Heart left ventricle (tissue), 16 donors: ENCODE data around the gene MVD. TPM values are rescaled to one million over a fixed set of nuclear protein-coding genes. Genes with fewer than 3 reads are reported as not detected.

Experiments used
- ATAC-seq, 4 donors: fragments of 200-7000 bp; cut with Tn5 transposase; one replicate each; pipeline ENCODE4 v1.9.1; 2020 to 2022; ENCODE audit warnings: moderate library complexity in 4 of 4, mild to moderate bottlenecking in 3 of 4, moderate number of reproducible peaks in 1 of 4
- DNase-seq, 5 donors: peaks; one replicate each; pipeline ENCODE4 v3.0.0-alpha.2; 2020
- H3K27ac ChIP-seq, 12 donors: fragments of 200-600 bp; sonication (generic) in 4 of 12; one replicate each; pipeline versions ENCODE4 v1.5.0 to v1.8.0; 2016 to 2022; ENCODE audit warnings: mild to moderate bottlenecking in 2 of 12
- H3K27me3 ChIP-seq, 9 donors: fragments of 200-600 bp; sonication (generic) in 2 of 9; one replicate each; pipeline versions ENCODE4 v1.5.1 to v1.8.0; 2016 to 2022; ENCODE audit warnings: mild to moderate bottlenecking in 3 of 9
- H3K36me3 ChIP-seq, 9 donors: fragments of 200-600 bp; sonication (generic) in 2 of 9; one replicate each; pipeline versions ENCODE4 v1.5.0 to v1.8.0; 2018 to 2022; ENCODE audit warnings: mild to moderate bottlenecking in 2 of 9
- H3K4me1 ChIP-seq, 12 donors: fragments of 200-600 bp; sonication (generic) in 4 of 12; one replicate each; pipeline versions ENCODE4 v1.5.0 to v1.8.0; 2016 to 2022; ENCODE audit warnings: mild to moderate bottlenecking in 3 of 12
- H3K4me3 ChIP-seq, 12 donors: fragments of 200-600 bp; sonication (generic) in 4 of 12; one replicate each; pipeline versions ENCODE4 v1.5.0 to v1.8.0; 2017 to 2022; ENCODE audit warnings: mild to moderate bottlenecking in 9 of 12, moderate library complexity in 4 of 12
- H3K9me3 ChIP-seq, 12 donors: fragments of 200-600 bp; sonication (generic) in 4 of 12; one replicate each; pipeline versions ENCODE4 v1.5.0 to v1.8.0; 2016 to 2022; ENCODE audit warnings: mild to moderate bottlenecking in 1 of 12
- POLR2A ChIP-seq, 2 donors: fragments of 450-650 bp; IDR thresholded peaks; one replicate each; pipeline ENCODE4 v1.6.1; 2017; ENCODE audit warnings: antibody characterized with exemption in 2 of 2, mild to moderate bottlenecking in 2 of 2, moderate library complexity in 2 of 2
- WGBS, 4 donors: extraction: QIAGEN DNeasy Blood & Tissue Kit in 2 of 4; methylation state at CpG; one replicate each; pipeline versions ENCODE4 v1.1.5 to v1.1.7; 2013 to 2018; 5-methylcytosine and 5-hydroxymethylcytosine counted together
- intact Hi-C, 10 donors: fragments of 100-400 bp; cut with DNase I; formaldehyde crosslinking; loops; one replicate each; pipeline versions ENCODE4 v1.11.1 to v1.14.2; 2022
- polyA plus RNA-seq, 2 donors: library from polyadenylated mRNA; stranded (reverse); fragments of 200-250 nt; gene quantifications; one replicate each; pipeline ENCODE4 v1.2.3, GENCODE V29; 2013
- total RNA-seq, 9 donors: library from RNA; depleted of rRNA in 2 of 9; stranded (reverse); fragments of >200 nt in 2 of 9; fragmentation: NEBNext Ultra II Directional in 3 of 9; extraction: Animal tissue kit (Norgen Biotek cat#: 25700) in 3 of 9; gene quantifications; one replicate each; pipeline versions ENCODE4 v1.1.0 to v1.2.4, GENCODE V29; 2016 to 2023
- TF ChIP-seq, protein P1 (sequence below), 12 donors: fragments of 200-600 bp; sonication (generic) in 4 of 12; IDR thresholded peaks; one replicate each; pipeline versions ENCODE4 v1.5.0 to v1.8.0; 2018 to 2022; ENCODE audit warnings: antibody characterized with exemption in 12 of 12, mild to moderate bottlenecking in 5 of 12
- donor health status: ischemic (EF 13 %, LVEDD 7.1; RV severe dilation, severe dysfunction).
- donor health status: healthy with polysubstance abuse.
- donor health status: DM: no; HTN: yes; CAD: no.
- donor health status: DM: no; HTN: no; CAD: no.
- donor health status: ischemic (EF 25% LVEDD 6.9; RV normal size, moderate dysfunction).
- donor health status: ischemic (EF 25% LVEDD 5.7; RV mildly dilated, moderate dysfunction).
- donor health status: healthy.
- donor health status: DM: yes; HTN: yes; CAD: no.
- donor health status: ischemic (EF 35%, LVEDD 5.7; RV mildly dilated, moderate dysfunction).
- donor health status: nonischemic (EF 11% LVEDD 7.7; RV severe dilation, severe dysfunction).
- donor health status: DM: yes; HTN: yes; CAD: no.
- donor health status: PGD.
- donor health status: ischemic (EF 29% LVEDD 5.4; RV normal size, mild dysfunction).
- donor health status: nonischemic (EF 23%, LVEDD 6.1; RV moderate dilation, normal function).

The MVD gene
- total and polyA plus RNA-seq, 11 donors = 17.5 to 41.2 (median 21.0) TPM

GRCh38 chr16:88667461-88667860 lies 4.6 kb upstream of the MVD start:
- Histone ChIP-seq H3K36me3 (peaks cover 0 to 3% (median 0%) of the 10 kb centered on the region in 9 donors), H3K9me3 (no peaks in the 10 kb centered on the region), H3K4me1 (peaks cover 0 to 31% (median 18%) of the 10 kb centered on the region in 12 donors), H3K27me3 (no peaks in the 10 kb centered on the region), H3K27ac (no peak overlapping the region), H3K4me3 (no peak overlapping the region)
- no peak for TF ChIP-seq POLR2A (IDR thresholded peaks at IDR 0.05)
- TF ChIP-seq, protein P1, sequence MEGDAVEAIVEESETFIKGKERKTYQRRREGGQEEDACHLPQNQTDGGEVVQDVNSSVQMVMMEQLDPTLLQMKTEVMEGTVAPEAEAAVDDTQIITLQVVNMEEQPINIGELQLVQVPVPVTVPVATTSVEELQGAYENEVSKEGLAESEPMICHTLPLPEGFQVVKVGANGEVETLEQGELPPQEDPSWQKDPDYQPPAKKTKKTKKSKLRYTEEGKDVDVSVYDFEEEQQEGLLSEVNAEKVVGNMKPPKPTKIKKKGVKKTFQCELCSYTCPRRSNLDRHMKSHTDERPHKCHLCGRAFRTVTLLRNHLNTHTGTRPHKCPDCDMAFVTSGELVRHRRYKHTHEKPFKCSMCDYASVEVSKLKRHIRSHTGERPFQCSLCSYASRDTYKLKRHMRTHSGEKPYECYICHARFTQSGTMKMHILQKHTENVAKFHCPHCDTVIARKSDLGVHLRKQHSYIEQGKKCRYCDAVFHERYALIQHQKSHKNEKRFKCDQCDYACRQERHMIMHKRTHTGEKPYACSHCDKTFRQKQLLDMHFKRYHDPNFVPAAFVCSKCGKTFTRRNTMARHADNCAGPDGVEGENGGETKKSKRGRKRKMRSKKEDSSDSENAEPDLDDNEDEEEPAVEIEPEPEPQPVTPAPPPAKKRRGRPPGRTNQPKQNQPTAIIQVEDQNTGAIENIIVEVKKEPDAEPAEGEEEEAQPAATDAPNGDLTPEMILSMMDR (IDR thresholded peaks at IDR 0.05) = peak in 3 of 12 donors; percentile 6 to 10 (median 8)
- 53 to 63% (median 54%) methylated on average over 4 to 5 of the region's 5 CpGs for WGBS, 4 donors
- DNase-seq = no peak
- intact Hi-C loops = no loop called here
- no peak for ATAC-seq

- no peak overlapping the region for H3K4me3 ChIP-seq
- DNase-seq = no peak
- no peak for ATAC-seq
- TF ChIP-seq, protein P1 (IDR thresholded peaks at IDR 0.05) = no peak
- TF ChIP-seq POLR2A (IDR thresholded peaks at IDR 0.05) = no peak
- peak overlapping the region in 3 of 12 donors; percentile 11 to 37 (median 14) for H3K27ac ChIP-seq
- no peaks in the 10 kb centered on the region for H3K27me3 ChIP-seq
- 81 to 89% (median 86%) methylated on average over 3 of the region's 3 CpGs for WGBS, 4 donors
- H3K9me3 ChIP-seq = no peaks in the 10 kb centered on the region
- H3K36me3 ChIP-seq = peaks cover 0 to 3% (median 0%) of the 10 kb centered on the region in 9 donors
- peaks cover 0 to 32% (median 25%) of the 10 kb centered on the region in 12 donors for H3K4me1 ChIP-seq
- intact Hi-C loops = no loop called here
Measured at GRCh38 chr16:88665570-88665969, 2.7 kb upstream of the MVD start.

DNA sequence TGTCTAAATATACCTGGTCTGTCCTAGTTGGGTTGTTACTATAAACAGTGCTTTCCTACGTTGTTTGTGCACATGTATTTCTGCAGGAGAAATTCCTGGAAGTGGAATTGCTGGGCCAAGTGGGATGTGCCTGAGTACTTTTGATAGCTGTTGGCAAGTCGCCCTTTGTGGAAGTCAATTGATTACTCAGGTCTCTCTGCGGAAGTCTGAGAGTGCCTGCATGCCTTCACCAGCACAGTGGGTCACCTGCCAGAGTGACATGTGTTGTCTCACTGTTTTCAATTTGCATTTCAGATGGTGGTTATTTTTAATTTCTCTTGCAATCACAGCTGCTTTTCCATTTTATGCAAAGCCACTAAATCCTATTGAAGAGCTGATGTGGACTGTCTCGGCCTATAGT lies 2.3 kb upstream of the MVD start:
- peaks cover 0 to 32% (median 25%) of the 10 kb centered on the region in 12 donors for H3K4me1 ChIP-seq
- DNase-seq (peak in 2 of 5 donors; percentile 55 to 61), ATAC-seq (peak in 1 of 4 donors; percentile 40)
- TF ChIP-seq, protein P1 (IDR thresholded peaks at IDR 0.05) = no peak
- no peak for TF ChIP-seq POLR2A (IDR thresholded peaks at IDR 0.05)
- WGBS, 4 donors = 17 to 35% (median 32%) methylated on average over 4 of the region's 4 CpGs
- peaks cover 0 to 3% (median 0%) of the 10 kb centered on the region in 9 donors for H3K36me3 ChIP-seq
- H3K27ac ChIP-seq = peak overlapping the region in 7 of 12 donors; percentile 11 to 37 (median 24)
- no peaks in the 10 kb centered on the region for H3K27me3 ChIP-seq
- intact Hi-C loops = no loop called here
- H3K9me3 ChIP-seq = no peaks in the 10 kb centered on the region
- no peak overlapping the region for H3K4me3 ChIP-seq

DNA sequence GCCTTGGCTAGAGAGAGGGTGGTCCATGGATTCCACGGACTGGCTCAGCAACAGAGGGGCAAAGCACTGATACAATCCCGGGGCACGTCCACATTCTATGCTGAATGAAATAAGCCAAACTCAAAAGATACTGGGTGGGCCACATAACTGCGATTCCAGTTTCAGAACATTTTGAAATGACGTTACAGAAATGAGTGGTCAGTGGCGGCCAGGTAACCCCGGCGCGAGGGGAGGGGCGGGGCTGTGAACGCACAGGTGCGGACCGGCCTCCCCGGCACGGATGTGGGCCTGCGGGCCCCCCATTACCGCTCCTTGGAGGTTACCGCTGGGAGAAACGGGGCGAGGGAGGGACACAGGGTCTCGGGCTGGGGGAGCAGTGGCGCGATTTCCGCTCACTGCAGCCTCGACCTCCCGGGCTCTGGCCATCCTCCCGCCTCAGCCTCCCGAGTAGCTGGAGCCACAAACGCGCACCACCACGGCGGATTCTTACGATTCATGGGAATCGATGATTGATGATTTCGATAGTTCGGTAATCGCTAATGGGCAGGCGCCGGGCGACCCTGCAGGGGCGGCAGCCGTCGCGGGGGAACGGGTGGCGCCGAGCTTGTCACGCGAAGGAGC lies 559 bp downstream of the MVD start:
- peak overlapping the region; percentile 56 to 100 (median 90) for H3K4me3 ChIP-seq
- DNase-seq (peak in 1 of 5 donors; percentile 22), ATAC-seq (no peak)
- WGBS, 4 donors = 2 to 3% (median 2%) methylated on average over 34 to 49 of the region's 49 CpGs
- intact Hi-C loops = loop anchor here in 1 of 10 donors (5.0 kb wide), 1 partner anchor 45 kb away; the partner anchor contains the start of genes CTU2 and RNF166
- H3K4me1 ChIP-seq = peaks cover 0 to 32% (median 25%) of the 10 kb centered on the region in 12 donors
- peak overlapping the region in 11 of 12 donors; percentile 80 to 97 (median 85) for H3K27ac ChIP-seq
- peaks cover 0 to 10% (median under 1%) of the 10 kb centered on the region in 9 donors for H3K36me3 ChIP-seq
- TF ChIP-seq POLR2A (IDR thresholded peaks at IDR 0.05) = no peak
- TF ChIP-seq, protein P1 (IDR thresholded peaks at IDR 0.05) = no peak
- H3K27me3 ChIP-seq = no peaks in the 10 kb centered on the region
- H3K9me3 ChIP-seq = no peaks in the 10 kb centered on the region
